Measurements from ENCODE around the gene MRPL57.
A peak's percentile ranks its signal among the peaks of the same experiment; 100 is the strongest.
"Not testable (repeated sequence)": the region's sequence is repeated elsewhere in the genome, so short reads cannot be mapped to it uniquely, and the experiment has no call there.

The MRPL57 gene

GRCh38 chr13:21149568-21149967 lies 26.9 kb upstream of the MRPL57 start:
- H3K27me3 ChIP-seq (ENCODE audit: control insufficient read depth, insufficient read depth, low read length) = no peaks in the 10 kb centered on the region
- H3K9me3 ChIP-seq (ENCODE audit: control insufficient read depth, insufficient read depth, low read depth, low read length) = no peaks in the 10 kb centered on the region
- peaks cover 20% of the 10 kb centered on the region for H3K4me1 ChIP-seq (ENCODE audit: control insufficient read depth, insufficient read depth, low read length)
- H3K27ac ChIP-seq (ENCODE audit: low read depth, low read length) = no peak overlapping the region
- no peak overlapping the region for H3K4me3 ChIP-seq (ENCODE audit: low read depth, low read length)
- H3K9ac ChIP-seq (ENCODE audit: low read length) = no peak overlapping the region
- H3K36me3 ChIP-seq (ENCODE audit: control insufficient read depth, insufficient read depth, low read length) = peaks cover 43% of the 10 kb centered on the region

DNA sequence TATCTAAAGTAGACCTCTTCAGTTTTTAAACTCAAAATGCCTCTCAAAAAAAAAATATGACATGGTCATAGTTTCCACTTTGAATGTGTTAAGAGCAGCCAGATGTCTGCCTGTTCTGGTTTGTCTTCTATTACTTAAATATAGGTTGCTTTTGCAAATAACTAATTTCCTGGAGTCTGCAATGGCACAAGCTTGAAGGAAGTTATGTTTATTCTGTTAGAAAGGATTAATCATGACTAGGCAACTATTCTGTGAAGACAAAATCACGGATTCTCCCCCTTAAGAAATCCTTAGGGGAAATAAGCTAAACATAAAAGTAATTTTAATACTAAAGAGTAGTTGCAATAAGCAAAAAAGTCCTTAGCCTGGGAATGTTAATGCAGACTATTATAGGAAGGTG lies 26.4 kb upstream of the MRPL57 start:
- H3K27ac ChIP-seq (ENCODE audit: low read depth, low read length) = no peak overlapping the region
- H3K9ac ChIP-seq (ENCODE audit: low read length) = no peak overlapping the region
- no peaks in the 10 kb centered on the region for H3K9me3 ChIP-seq (ENCODE audit: control insufficient read depth, insufficient read depth, low read depth, low read length)
- H3K4me1 ChIP-seq (ENCODE audit: control insufficient read depth, insufficient read depth, low read length) = peaks cover 20% of the 10 kb centered on the region
- H3K27me3 ChIP-seq (ENCODE audit: control insufficient read depth, insufficient read depth, low read length) = no peaks in the 10 kb centered on the region
- no peak overlapping the region for H3K4me3 ChIP-seq (ENCODE audit: low read depth, low read length)
- peaks cover 45% of the 10 kb centered on the region for H3K36me3 ChIP-seq (ENCODE audit: control insufficient read depth, insufficient read depth, low read length)

DNA sequence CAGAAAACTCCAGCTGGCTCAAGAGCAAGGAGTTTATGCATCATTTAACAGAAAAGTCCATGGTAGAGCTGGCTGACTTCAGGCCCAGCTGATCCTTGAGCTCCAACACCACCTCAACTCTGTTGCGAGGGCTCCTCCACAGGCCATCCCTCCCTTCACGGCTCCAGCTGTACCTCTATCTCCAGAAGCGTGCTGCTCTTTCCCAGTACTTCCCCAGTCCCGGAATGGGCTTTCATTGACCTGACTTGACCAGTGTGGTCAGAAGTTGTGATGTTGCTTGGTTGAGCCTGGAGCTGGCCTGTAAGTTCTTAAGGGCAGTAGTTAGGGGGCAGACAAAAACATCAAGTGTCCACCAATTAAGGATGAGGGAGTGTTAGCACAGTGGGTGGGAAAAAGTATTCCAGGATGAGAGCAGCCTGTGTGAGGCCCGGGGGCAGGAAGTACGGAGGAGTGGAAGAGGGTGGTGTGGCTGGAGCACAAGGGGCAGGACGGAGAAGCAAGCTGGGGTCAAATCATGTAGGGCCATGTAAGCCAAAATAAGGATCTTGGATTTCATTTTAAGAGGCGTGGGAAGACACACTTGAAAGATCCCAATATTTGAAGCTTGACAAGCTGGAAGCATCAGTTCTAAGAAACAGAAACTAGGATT lies 24.1 kb upstream of the MRPL57 start:
- no peak overlapping the region for H3K9ac ChIP-seq (ENCODE audit: low read length)
- H3K27me3 ChIP-seq (ENCODE audit: control insufficient read depth, insufficient read depth, low read length) = no peaks in the 10 kb centered on the region
- H3K9me3 ChIP-seq (ENCODE audit: control insufficient read depth, insufficient read depth, low read depth, low read length) = no peaks in the 10 kb centered on the region
- H3K4me1 ChIP-seq (ENCODE audit: control insufficient read depth, insufficient read depth, low read length) = peaks cover 20% of the 10 kb centered on the region
- H3K36me3 ChIP-seq (ENCODE audit: control insufficient read depth, insufficient read depth, low read length) = peaks cover 44% of the 10 kb centered on the region
- no peak overlapping the region for H3K27ac ChIP-seq (ENCODE audit: low read depth, low read length)
- H3K4me3 ChIP-seq (ENCODE audit: low read depth, low read length) = no peak overlapping the region

- no peak overlapping the region for H3K27ac ChIP-seq (ENCODE audit: low read depth, low read length)
- H3K36me3 ChIP-seq (ENCODE audit: control insufficient read depth, insufficient read depth, low read length) = peaks cover 67% of the 10 kb centered on the region
These were observed 11.8 kb upstream of the MRPL57 start for GRCh38 chr13:21164631-21165030.

DNA sequence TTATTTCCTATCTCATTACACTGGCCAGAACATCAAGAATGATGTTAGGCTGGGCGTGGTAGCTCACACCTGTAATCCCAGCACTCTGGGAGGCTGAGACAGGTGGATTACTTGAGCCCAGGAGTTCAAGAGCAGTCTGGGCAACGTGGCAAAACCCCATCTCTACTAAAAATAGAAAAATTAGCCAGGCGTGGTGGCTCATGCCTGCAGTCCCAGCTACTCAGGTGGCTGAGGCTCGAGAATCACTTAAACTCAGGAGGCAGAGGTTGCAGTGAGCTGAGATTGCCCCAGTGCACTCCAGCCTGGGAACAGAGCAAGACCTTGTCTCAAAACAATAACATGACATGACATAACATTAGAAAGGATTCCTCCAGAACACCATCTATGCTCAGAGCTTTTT lies 10.9 kb upstream of the MRPL57 start:
- H3K36me3 ChIP-seq (ENCODE audit: control insufficient read depth, insufficient read depth, low read length) = peaks cover 64% of the 10 kb centered on the region
- not testable (repeated sequence) for H3K4me3 ChIP-seq (ENCODE audit: low read depth, low read length); H3K27me3 ChIP-seq (ENCODE audit: control insufficient read depth, insufficient read depth, low read length); H3K9me3 ChIP-seq (ENCODE audit: control insufficient read depth, insufficient read depth, low read depth, low read length); H3K4me1 ChIP-seq (ENCODE audit: control insufficient read depth, insufficient read depth, low read length); H3K27ac ChIP-seq (ENCODE audit: low read depth, low read length); H3K9ac ChIP-seq (ENCODE audit: low read length)

More at GRCh38 chr13:21164631-21165030, 11.8 kb upstream of the MRPL57 start:
- H3K9ac ChIP-seq (ENCODE audit: low read length) = no peak overlapping the region
- H3K9me3 ChIP-seq (ENCODE audit: control insufficient read depth, insufficient read depth, low read depth, low read length) = no peaks in the 10 kb centered on the region
- H3K4me3 ChIP-seq (ENCODE audit: low read depth, low read length) = no peak overlapping the region
- H3K4me1 ChIP-seq (ENCODE audit: control insufficient read depth, insufficient read depth, low read length) = no peaks in the 10 kb centered on the region
- no peaks in the 10 kb centered on the region for H3K27me3 ChIP-seq (ENCODE audit: control insufficient read depth, insufficient read depth, low read length)

DNA sequence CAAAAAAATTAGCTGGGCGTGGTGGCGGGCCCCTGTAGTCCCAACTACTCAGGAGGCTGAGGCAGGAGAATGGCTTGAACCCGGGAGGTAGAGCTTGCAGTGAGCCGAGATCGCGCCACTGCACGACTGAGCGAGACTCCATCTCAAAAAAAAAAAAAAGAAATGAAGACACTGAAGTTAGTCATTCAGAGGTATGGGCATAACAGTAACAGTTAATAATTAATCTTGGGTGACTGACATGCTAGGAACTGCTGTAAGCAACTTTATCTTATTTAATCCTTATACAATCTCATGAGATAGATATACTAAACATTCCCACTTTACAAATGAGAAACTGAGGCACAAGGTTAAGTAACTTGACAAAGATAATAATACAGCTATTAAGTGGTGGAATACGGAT lies 5.0 kb upstream of the MRPL57 start:
- Histone ChIP-seq H3K4me3 (ENCODE audit: low read depth, low read length) (no peak overlapping the region), H3K9me3 (ENCODE audit: control insufficient read depth, insufficient read depth, low read depth, low read length) (no peaks in the 10 kb centered on the region), H3K4me1 (ENCODE audit: control insufficient read depth, insufficient read depth, low read length) (no peaks in the 10 kb centered on the region), H3K9ac (ENCODE audit: low read length) (no peak overlapping the region), H3K27me3 (ENCODE audit: control insufficient read depth, insufficient read depth, low read length) (no peaks in the 10 kb centered on the region), H3K27ac (ENCODE audit: low read depth, low read length) (no peak overlapping the region), H3K36me3 (ENCODE audit: control insufficient read depth, insufficient read depth, low read length) (peaks cover 49% of the 10 kb centered on the region)

DNA sequence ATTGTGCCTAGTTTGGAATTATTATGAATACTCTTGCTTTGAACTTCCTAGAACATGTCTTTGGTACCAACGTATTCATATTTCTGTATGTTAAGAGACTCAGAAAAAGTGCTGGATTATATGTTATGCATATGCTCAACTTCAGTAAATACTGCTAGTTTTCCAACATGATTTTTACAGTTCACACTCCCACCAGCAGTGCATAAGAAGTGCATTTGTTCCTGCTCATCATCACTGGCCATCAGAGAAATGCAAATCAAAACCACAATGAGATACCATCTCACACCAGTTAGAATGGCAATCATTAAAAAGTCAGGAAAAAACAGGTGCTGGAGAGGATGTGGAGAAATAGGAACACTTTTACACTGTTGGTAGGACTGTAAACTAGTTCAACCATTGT lies 2.7 kb upstream of the MRPL57 start:
- not testable (repeated sequence) for H3K9me3 ChIP-seq (ENCODE audit: control insufficient read depth, insufficient read depth, low read depth, low read length); H3K9ac ChIP-seq (ENCODE audit: low read length); H3K27ac ChIP-seq (ENCODE audit: low read depth, low read length); H3K27me3 ChIP-seq (ENCODE audit: control insufficient read depth, insufficient read depth, low read length); H3K4me3 ChIP-seq (ENCODE audit: low read depth, low read length); H3K4me1 ChIP-seq (ENCODE audit: control insufficient read depth, insufficient read depth, low read length)
- H3K36me3 ChIP-seq (ENCODE audit: control insufficient read depth, insufficient read depth, low read length) = peaks cover 32% of the 10 kb centered on the region

GRCh38 chr13:21175656-21176214 lies 723 bp upstream of the MRPL57 start:
- Histone ChIP-seq H3K4me1 (ENCODE audit: control insufficient read depth, insufficient read depth, low read length) (no peaks in the 10 kb centered on the region), H3K4me3 (ENCODE audit: low read depth, low read length) (peak overlapping the region; percentile 81), H3K27me3 (ENCODE audit: control insufficient read depth, insufficient read depth, low read length) (no peaks in the 10 kb centered on the region), H3K9ac (ENCODE audit: low read length) (peak overlapping the region; percentile 94), H3K27ac (ENCODE audit: low read depth, low read length) (peak overlapping the region; percentile 94), H3K36me3 (ENCODE audit: control insufficient read depth, insufficient read depth, low read length) (peaks cover 21% of the 10 kb centered on the region), H3K9me3 (ENCODE audit: control insufficient read depth, insufficient read depth, low read depth, low read length) (no peaks in the 10 kb centered on the region)

DNA sequence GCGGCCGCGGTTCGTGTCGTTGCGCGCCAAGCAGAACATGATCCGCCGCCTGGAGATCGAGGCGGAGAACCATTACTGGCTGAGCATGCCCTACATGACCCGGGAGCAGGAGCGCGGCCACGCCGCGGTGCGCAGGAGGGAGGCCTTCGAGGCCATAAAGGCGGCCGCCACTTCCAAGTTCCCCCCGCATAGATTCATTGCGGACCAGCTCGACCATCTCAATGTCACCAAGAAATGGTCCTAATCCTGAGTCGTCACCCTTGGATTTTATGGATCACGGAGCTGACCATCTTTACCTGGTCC lies 475 bp downstream of the MRPL57 start:
- peak overlapping the region; percentile 94 for H3K27ac ChIP-seq (ENCODE audit: low read depth, low read length)
- H3K27me3 ChIP-seq (ENCODE audit: control insufficient read depth, insufficient read depth, low read length) = no peaks in the 10 kb centered on the region
- H3K9me3 ChIP-seq (ENCODE audit: control insufficient read depth, insufficient read depth, low read depth, low read length) = no peaks in the 10 kb centered on the region
- H3K9ac ChIP-seq (ENCODE audit: low read length) = peak overlapping the region; percentile 94
- H3K4me3 ChIP-seq (ENCODE audit: low read depth, low read length) = peak overlapping the region; percentile 81
- H3K4me1 ChIP-seq (ENCODE audit: control insufficient read depth, insufficient read depth, low read length) = no peaks in the 10 kb centered on the region
- peaks cover 12% of the 10 kb centered on the region for H3K36me3 ChIP-seq (ENCODE audit: control insufficient read depth, insufficient read depth, low read length)

DNA sequence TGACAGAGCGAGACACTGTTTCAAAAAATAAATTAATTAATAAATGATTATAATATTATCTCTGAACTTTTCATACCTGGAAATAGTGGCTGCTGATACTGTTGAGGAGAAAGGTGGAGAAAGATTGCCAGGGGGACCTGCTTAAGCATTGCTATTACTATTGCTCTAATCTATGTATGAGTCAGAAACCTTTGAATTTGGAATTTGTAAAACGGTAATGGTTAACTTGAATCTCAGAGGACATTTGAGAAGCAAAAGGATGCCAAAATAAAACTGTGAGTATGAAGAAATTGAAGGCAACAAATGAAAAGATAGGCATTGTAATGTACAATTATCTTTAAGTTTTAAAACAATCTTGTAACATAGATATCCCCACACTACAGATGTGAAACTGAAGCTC lies 5.2 kb downstream of the MRPL57 start:
- H3K9me3 ChIP-seq (ENCODE audit: control insufficient read depth, insufficient read depth, low read depth, low read length) = peaks cover 5% of the 10 kb centered on the region; the same call in 1 of the 2 replicates

DNA sequence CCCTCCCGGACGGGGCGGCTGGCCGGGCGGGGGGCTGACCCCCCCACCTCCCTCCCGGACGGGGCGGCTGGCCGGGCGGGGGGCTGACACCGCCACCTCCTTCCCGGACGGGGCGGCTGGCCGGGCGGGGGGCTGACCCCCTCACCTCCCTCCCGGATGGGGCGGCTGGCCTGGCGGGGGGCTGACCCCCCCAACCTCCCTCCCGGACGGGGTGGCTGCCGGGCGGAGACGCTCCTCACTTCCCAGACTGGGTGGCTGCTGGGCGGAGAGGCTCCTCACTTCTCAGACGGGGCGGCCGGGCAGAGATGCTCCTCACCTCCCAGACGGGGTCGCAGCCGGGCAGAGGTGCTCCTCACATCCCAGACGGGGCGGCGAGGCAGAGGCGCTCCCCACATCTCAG lies 10.0 kb downstream of the MRPL57 start:
- H3K4me1 ChIP-seq (ENCODE audit: control insufficient read depth, insufficient read depth, low read length); H3K36me3 ChIP-seq (ENCODE audit: control insufficient read depth, insufficient read depth, low read length); H3K9ac ChIP-seq (ENCODE audit: low read length); H3K4me3 ChIP-seq (ENCODE audit: low read depth, low read length); H3K27me3 ChIP-seq (ENCODE audit: control insufficient read depth, insufficient read depth, low read length); H3K27ac ChIP-seq (ENCODE audit: low read depth, low read length): not testable (repeated sequence)
- peaks cover 12% of the 10 kb centered on the region for H3K9me3 ChIP-seq (ENCODE audit: control insufficient read depth, insufficient read depth, low read depth, low read length)

More for the DNA sequence above, 5.2 kb downstream of the MRPL57 start:
- Histone ChIP-seq H3K27me3 (ENCODE audit: control insufficient read depth, insufficient read depth, low read length) (no peaks in the 10 kb centered on the region), H3K9ac (ENCODE audit: low read length) (no peak overlapping the region), H3K36me3 (ENCODE audit: control insufficient read depth, insufficient read depth, low read length) (no peaks in the 10 kb centered on the region; the same call in 1 of the 2 replicates), H3K4me3 (ENCODE audit: low read depth, low read length) (no peak overlapping the region), H3K4me1 (ENCODE audit: control insufficient read depth, insufficient read depth, low read length) (no peaks in the 10 kb centered on the region), H3K27ac (ENCODE audit: low read depth, low read length) (no peak overlapping the region)

All from HUES6 (cell line).